ENCODE measurements around the gene ERVMER34-1. TPM values are rescaled to one million over a fixed set of nuclear protein-coding genes. Genes with fewer than 3 reads are reported as not detected.

The ERVMER34-1 gene, protein sequence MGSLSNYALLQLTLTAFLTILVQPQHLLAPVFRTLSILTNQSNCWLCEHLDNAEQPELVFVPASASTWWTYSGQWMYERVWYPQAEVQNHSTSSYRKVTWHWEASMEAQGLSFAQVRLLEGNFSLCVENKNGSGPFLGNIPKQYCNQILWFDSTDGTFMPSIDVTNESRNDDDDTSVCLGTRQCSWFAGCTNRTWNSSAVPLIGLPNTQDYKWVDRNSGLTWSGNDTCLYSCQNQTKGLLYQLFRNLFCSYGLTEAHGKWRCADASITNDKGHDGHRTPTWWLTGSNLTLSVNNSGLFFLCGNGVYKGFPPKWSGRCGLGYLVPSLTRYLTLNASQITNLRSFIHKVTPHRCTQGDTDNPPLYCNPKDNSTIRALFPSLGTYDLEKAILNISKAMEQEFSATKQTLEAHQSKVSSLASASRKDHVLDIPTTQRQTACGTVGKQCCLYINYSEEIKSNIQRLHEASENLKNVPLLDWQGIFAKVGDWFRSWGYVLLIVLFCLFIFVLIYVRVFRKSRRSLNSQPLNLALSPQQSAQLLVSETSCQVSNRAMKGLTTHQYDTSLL
- under 0.01 TPM in 2 replicates for total RNA-seq

DNA sequence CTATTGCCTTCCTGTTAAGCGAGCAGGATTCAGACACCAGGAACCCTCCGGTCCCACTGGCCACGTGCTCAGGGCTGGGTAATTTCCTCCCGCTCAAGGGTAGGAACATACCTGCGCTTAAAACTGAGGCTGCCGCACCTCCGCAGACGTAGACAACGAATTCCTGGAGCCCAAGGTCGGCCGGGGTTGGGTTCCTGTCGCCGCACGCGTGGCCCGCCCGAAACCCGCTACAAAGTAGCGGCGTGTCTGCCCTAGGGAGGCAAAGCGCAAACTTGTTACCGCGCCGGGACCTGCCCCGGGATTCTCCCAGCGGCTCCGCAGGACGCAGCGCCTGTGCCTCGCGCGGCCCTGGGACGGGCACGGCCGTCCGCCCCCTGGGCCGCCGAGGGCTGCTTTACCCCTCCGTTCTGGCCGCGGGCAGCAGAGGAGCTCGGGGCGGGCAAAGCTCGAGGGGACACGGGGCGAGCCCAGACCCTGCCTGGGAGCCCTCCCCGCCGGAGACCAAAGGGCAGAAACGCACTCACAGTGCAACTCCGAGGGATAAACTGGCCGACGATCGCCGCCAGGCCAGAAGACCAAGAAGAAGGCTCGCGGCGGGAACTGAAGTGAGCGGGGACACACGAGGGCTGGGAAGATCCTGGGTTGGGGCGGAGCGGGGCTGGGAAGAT, at the start of gene ERVMER34-1:
Gene ERVMER34-1 (minus strand): TSS at position 607 of the 668 bp plus-strand sequence. CDS start 5,905 bp downstream, outside the sequence.

Other genes with a start within 250 kb of the ERVMER34-1 start
- gene USP46, start 92.1 kb downstream of the ERVMER34-1 start, total RNA-seq: 21.9 and 26.9 TPM in 2 replicates
- 0.33 TPM in 1 of 2 replicates, not detected in the other for gene RASL11B, start 110.9 kb upstream of the ERVMER34-1 start, total RNA-seq